ENCODE results near the gene ACOXL.
"Not testable (repeated sequence)": the region's sequence is repeated elsewhere in the genome, so short reads cannot be mapped to it uniquely, and the experiment has no call there.

Gene ACOXL

GRCh38 chr2:110732422-110733413 is at the start of gene ACOXL:
TSS of gene ACOXL (plus strand) at chr2:110732573. CDS start at chr2:110768390, 35,817 bp downstream.
- DNase-seq, result no peak

GRCh38 chr2:110682872-110683271 is 49.5 kb upstream of the ACOXL start:
- DNase-seq, result no peak

GRCh38 chr2:110687775-110688484 is 44.4 kb upstream of the ACOXL start:
- DNase-seq, result not testable (repeated sequence)

- no peak for DNase-seq
Measured at GRCh38 chr2:110688594-110689091, 43.7 kb upstream of the ACOXL start.

- DNase-seq, result no peak
Measured at GRCh38 chr2:110690083-110690965, 42.0 kb upstream of the ACOXL start.

GRCh38 chr2:110691612-110692258 is 40.6 kb upstream of the ACOXL start:
- no peak for DNase-seq

- DNase-seq, result not testable (repeated sequence)
Measured at GRCh38 chr2:110695146-110695898, 37.1 kb upstream of the ACOXL start.

GRCh38 chr2:110698253-110698652 is 34.1 kb upstream of the ACOXL start:
- DNase-seq, result not testable (repeated sequence)

- no peak for DNase-seq
Measured at GRCh38 chr2:110702514-110703380, 29.6 kb upstream of the ACOXL start.

- DNase-seq, result no peak
Measured at GRCh38 chr2:110707386-110707965, 24.9 kb upstream of the ACOXL start.

- DNase-seq, result no peak
Measured at GRCh38 chr2:110708455-110708854, 23.9 kb upstream of the ACOXL start.

GRCh38 chr2:110712737-110713136 is 19.6 kb upstream of the ACOXL start:
- no peak for DNase-seq

GRCh38 chr2:110713513-110714362 is 18.6 kb upstream of the ACOXL start:
- DNase-seq, result no peak

- DNase-seq, result no peak
Measured at GRCh38 chr2:110714452-110715224, 17.7 kb upstream of the ACOXL start.

- no peak for DNase-seq
Measured at GRCh38 chr2:110716959-110717645, 15.3 kb upstream of the ACOXL start.

- DNase-seq, result no peak
Measured at GRCh38 chr2:110717734-110718133, 14.6 kb upstream of the ACOXL start.

GRCh38 chr2:110718382-110718781 is 14.0 kb upstream of the ACOXL start:
- no peak for DNase-seq
